Prostate gland (tissue), 2 donors: ENCODE data around the gene DPYD.

Experiments
- CTCF ChIP-seq, 4 experiments: fragments of 200-600 bp in 2 of 4; fragments of 450-650 bp in 2 of 4; sonication (generic) in 2 of 4; IDR thresholded peaks; 1 replicate in 3 of 4; 2 replicates in 1 of 4; pipeline ENCODE4 v1.5.1; 2016 to 2019; ENCODE audit warnings: antibody characterized with exemption in 4 of 4, mild to moderate bottlenecking in 2 of 4, moderate library complexity in 2 of 4
- POLR2A ChIP-seq: fragments of 450-650 bp; IDR thresholded peaks from one replicate; pipeline ENCODE4 v1.6.1; 2016; ENCODE audit warnings: antibody characterized with exemption, mild to moderate bottlenecking
- POLR2AphosphoS5 ChIP-seq: sonication (generic); formaldehyde crosslinking; IDR thresholded peaks from one replicate; pipeline ENCODE4 v1.6.1; 2017; ENCODE audit warnings: antibody characterized with exemption

GRCh38 chr1:97482022-97482421, 438.8 kb downstream of the DPYD start:
- TF ChIP-seq CTCF (IDR thresholded peaks at IDR 0.05) (no peak), POLR2A (no peak), POLR2AphosphoS5 (no peak)
